GM12801 (cell line): ENCODE measurements around the gene INSRR.

Source experiments
- CTCF ChIP-seq: IDR thresholded peaks from one replicate; pipeline ENCODE4 v1.5.1; 2011; ENCODE audit warnings: control low read depth; ENCODE audit not compliant: insufficient read length; ENCODE audit errors: extremely low read depth

INSRR gene

GRCh38 chr1:156868341-156868740 is 9.4 kb upstream of the INSRR start:
- no peak for TF ChIP-seq CTCF

- no peak for TF ChIP-seq CTCF
Measured at GRCh38 chr1:156866249-156866909, 7.5 kb upstream of the INSRR start.

DNA sequence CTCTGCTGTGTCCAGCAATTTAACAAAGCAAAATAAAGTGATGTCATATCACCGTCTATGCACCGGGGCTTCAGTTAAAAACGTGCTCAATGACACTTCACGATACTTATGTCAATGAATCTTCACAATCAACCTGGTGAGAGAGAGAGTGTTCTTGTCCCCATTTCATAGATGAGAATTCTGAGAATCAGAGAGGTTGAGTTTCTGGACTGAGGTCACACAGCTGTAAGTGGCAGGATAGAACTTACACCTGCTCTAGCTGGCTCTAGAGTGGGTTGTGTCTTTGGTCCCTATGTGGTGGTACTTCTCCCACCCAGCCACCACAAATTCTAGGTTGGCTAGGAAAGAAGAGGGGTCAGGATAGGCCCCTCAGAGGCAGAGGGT is 6.9 kb upstream of the INSRR start:
- no peak for TF ChIP-seq CTCF

- no peak for TF ChIP-seq CTCF
Measured at GRCh38 chr1:156865258-156865657, 6.3 kb upstream of the INSRR start.

GRCh38 chr1:156864796-156865195 is 5.9 kb upstream of the INSRR start:
- no peak for TF ChIP-seq CTCF

- no peak for TF ChIP-seq CTCF
Measured at GRCh38 chr1:156863631-156864030, 4.7 kb upstream of the INSRR start.

DNA sequence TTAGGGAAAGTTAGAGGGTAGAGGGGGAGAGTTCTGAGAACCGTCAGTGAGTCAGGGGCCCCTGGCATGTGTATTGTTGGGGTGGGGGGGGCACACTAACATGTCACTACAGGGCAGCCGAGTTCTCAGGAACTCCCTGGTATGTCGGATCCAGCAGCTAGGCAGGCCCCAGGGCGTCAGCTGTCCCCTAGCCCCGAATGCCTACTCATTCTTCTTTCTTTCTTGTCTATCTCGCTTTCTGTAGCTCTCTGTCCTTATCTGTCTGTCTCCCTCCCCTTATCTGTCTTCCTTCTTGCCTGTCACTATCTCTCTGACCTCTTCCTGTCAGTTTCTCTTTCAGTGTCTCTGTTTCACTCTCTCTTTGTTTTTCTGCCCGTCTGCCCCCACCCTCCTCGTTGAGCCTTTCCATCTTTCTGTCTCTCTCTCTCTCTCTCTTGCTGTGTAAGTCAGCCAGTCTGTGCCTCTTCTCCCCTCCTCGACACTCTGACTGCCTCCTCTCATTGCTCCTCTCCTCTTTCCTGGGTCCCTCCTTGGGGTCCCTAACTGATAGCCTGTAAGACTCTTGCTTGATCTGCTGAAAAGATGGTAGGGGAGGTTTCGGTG is 4.2 kb upstream of the INSRR start:
- TF ChIP-seq CTCF = no peak

DNA sequence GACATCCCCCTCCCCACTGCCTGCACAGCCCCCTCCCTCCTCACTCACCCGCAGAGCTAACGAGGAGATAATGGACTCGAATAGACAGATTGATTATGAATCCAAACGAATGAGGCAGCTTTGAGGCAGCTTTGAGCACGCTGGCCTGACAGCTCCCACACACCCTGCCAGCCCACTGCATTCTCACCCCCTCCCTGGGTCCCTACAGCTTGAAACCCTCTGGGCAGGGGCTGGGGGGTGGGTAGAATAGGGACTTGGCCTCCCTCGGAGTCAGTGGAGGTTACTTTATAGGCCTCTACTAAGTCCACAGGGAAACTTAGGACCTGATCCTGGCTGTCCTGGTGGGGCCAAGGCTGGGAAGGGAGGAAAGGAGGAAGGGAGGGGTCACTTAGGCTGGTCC is 3.7 kb upstream of the INSRR start:
- TF ChIP-seq CTCF = no peak
